Endothelial cell of umbilical vein (primary cell): ENCODE results near the gene RP9. TPM values are rescaled to one million over a fixed set of nuclear protein-coding genes. Genes with fewer than 3 reads are reported as not detected.

Experiments used
- BruUV-seq: library from RNA; stranded (reverse); fragments of 400-500 nt; replicated peaks from 2 replicates; lab custom pipeline; 2021; lab: Mats Ljungman, UMichigan
- CTCF ChIA-PET: fragments of 300-600, 350-600 bp; sonication (Branson Sonifier 250); formaldehyde crosslinking; loops from one replicate; lab custom pipeline; 2021; ENCODE audit warnings: antibody characterized with exemption, inconsistent platforms; lab: Charles Lee
- POLR2A ChIA-PET: fragments of 300-600, 350-600 bp; sonication (Branson Sonifier 250); formaldehyde crosslinking; loops from one replicate; lab custom pipeline; 2021; ENCODE audit warnings: antibody characterized with exemption, inconsistent platforms; lab: Charles Lee
- DNase-seq: peaks from one replicate; pipeline ENCODE4 v3.0.0-alpha.2; 2011; ENCODE audit warnings: low read depth, low spot score
- FAIRE-seq: peaks from 2 replicates; lab custom pipeline; 2011; peaks lifted over from hg19 to GRCh38; lab: Jason Lieb, UNC
- H2AFZ ChIP-seq: 2 replicates; pipeline ENCODE4 v1.6.0; 2012; ENCODE audit warnings: low read depth, low read length, control low read depth, inconsistent platforms
- H3K27ac ChIP-seq: 2 replicates; pipeline ENCODE4 v1.5.1; 2011; ENCODE audit warnings: low read depth, mild to moderate bottlenecking, control low read depth, low read length, moderate library complexity; ENCODE audit not compliant: insufficient read depth
- H3K27me3 ChIP-seq, 2 experiments: 2 replicates each; pipeline versions ENCODE4 v1.6.0 to v1.6.1; 2011; ENCODE audit warnings: low read length in 2 of 2, mixed read lengths in 1 of 2; ENCODE audit not compliant: control insufficient read depth in 2 of 2, insufficient read depth in 2 of 2
- H3K36me3 ChIP-seq, 2 experiments: 2 replicates in 1 of 2; 3 replicates in 1 of 2; pipeline ENCODE4 v1.5.1; 2011; ENCODE audit warnings: low read length in 2 of 2, mild to moderate bottlenecking in 1 of 2, moderate library complexity in 1 of 2; ENCODE audit not compliant: control insufficient read depth in 2 of 2, insufficient read depth in 2 of 2; ENCODE audit errors: extremely low read depth in 1 of 2
- H3K4me1 ChIP-seq: 3 replicates; pipeline ENCODE4 v1.5.1; 2011; ENCODE audit warnings: mild to moderate bottlenecking, low read length; ENCODE audit not compliant: control insufficient read depth, insufficient read depth; ENCODE audit errors: extremely low read depth
- H3K4me2 ChIP-seq: 2 replicates; pipeline ENCODE4 v1.6.1; 2011; ENCODE audit warnings: low read length, control low read depth, mixed read lengths; ENCODE audit not compliant: insufficient read depth
- H3K4me3 ChIP-seq, 3 experiments: fragments of 200-600 bp in 1 of 3; sonication (generic), shearing (Covaris generic) in 1 of 3; replicated peaks in 1 of 3; 2 replicates each; pipeline ENCODE4 v1.5.1; 2011 to 2016; ENCODE audit warnings: control low read depth in 3 of 3, low read length in 3 of 3, mild to moderate bottlenecking in 2 of 3, inconsistent platforms in 1 of 3, low read depth in 1 of 3, moderate library complexity in 1 of 3; ENCODE audit not compliant: insufficient read depth in 1 of 3
- H3K79me2 ChIP-seq: 2 replicates; pipeline ENCODE4 v1.6.0; 2012; ENCODE audit warnings: low read length, inconsistent platforms; ENCODE audit not compliant: control insufficient read depth, insufficient read depth
- H3K9ac ChIP-seq: replicated peaks from 2 replicates; pipeline ENCODE3; 2011; ENCODE audit warnings: low read length, control low read depth; ENCODE audit not compliant: insufficient read depth; ENCODE audit errors: extremely low read depth
- H3K9me1 ChIP-seq: replicated peaks from 3 replicates; pipeline ENCODE4 v1.6.0; 2011; ENCODE audit warnings: mild to moderate bottlenecking, low read length; ENCODE audit not compliant: control insufficient read depth, insufficient read depth; ENCODE audit errors: extremely low read depth
- H3K9me3 ChIP-seq: replicated peaks from 2 replicates; pipeline ENCODE4 v1.5.1; 2012; ENCODE audit warnings: low read length, inconsistent platforms; ENCODE audit not compliant: control insufficient read depth, insufficient read depth
- H4K20me1 ChIP-seq: replicated peaks from 2 replicates; pipeline ENCODE3; 2011; ENCODE audit warnings: mild to moderate bottlenecking, low read length; ENCODE audit not compliant: control insufficient read depth, insufficient read depth; ENCODE audit errors: extremely low read depth
- CTCF ChIP-seq, 2 donors: IDR thresholded peaks; 1 replicate in 1 of 2; 2 replicates in 1 of 2; pipeline ENCODE4 v1.5.1; 2011; ENCODE audit warnings: low read length in 2 of 2, mild to moderate bottlenecking in 2 of 2, moderate library complexity in 2 of 2, control low read depth in 1 of 2, inconsistent platforms in 1 of 2, low read depth in 1 of 2; ENCODE audit not compliant: insufficient read depth in 1 of 2; ENCODE audit errors: extremely low read depth in 1 of 2
- EZH2 ChIP-seq: IDR thresholded peaks from 2 replicates; pipeline ENCODE4 v1.6.1; 2012; ENCODE audit warnings: borderline replicate concordance, low read depth, mild to moderate bottlenecking, moderate library complexity, low read length, inconsistent platforms; ENCODE audit not compliant: severe bottlenecking
- FOS ChIP-seq: IDR thresholded peaks from 2 replicates; pipeline ENCODE4 v1.6.1; 2011; ENCODE audit warnings: mild to moderate bottlenecking, low read length, moderate library complexity, borderline replicate concordance; ENCODE audit not compliant: insufficient read depth
- GATA2 ChIP-seq: IDR thresholded peaks from 2 replicates; pipeline ENCODE4 v1.7.0; 2011; ENCODE audit warnings: low read depth, mild to moderate bottlenecking, moderate library complexity, mixed read lengths, low read length; ENCODE audit not compliant: insufficient read length, insufficient read depth
- JUN ChIP-seq: IDR thresholded peaks from 2 replicates; pipeline ENCODE4 v1.6.1; 2011; ENCODE audit warnings: borderline replicate concordance, low read depth; ENCODE audit not compliant: insufficient read length, insufficient read depth
- MAX ChIP-seq: IDR thresholded peaks from 2 replicates; pipeline ENCODE4 v1.6.1; 2011; ENCODE audit not compliant: insufficient read depth, insufficient read length
- MYC ChIP-seq: IDR thresholded peaks from one replicate; pipeline ENCODE4 v1.6.1; 2011; ENCODE audit warnings: mild to moderate bottlenecking, low read depth, low read length
- POLR2A ChIP-seq: IDR thresholded peaks from 2 replicates; pipeline ENCODE4 v1.6.1; 2012; ENCODE audit warnings: low read depth, mild to moderate bottlenecking, control low read depth, low read length
- POLR2AphosphoS5 ChIP-seq: IDR thresholded peaks from 2 replicates; pipeline ENCODE4 v1.6.1; 2012; ENCODE audit warnings: low read depth, mild to moderate bottlenecking, control low read depth, low read length, moderate library complexity; ENCODE audit not compliant: insufficient read depth
- dilution Hi-C: fragments of 300-500 bp; cut with MboI; formaldehyde crosslinking; loops from one replicate; pipeline ENCODE4 v1.15.0; 2019; ENCODE audit warnings: low sequenced_read_pairs; ENCODE audit not compliant: extremely low pct_ligation_motif_present
- intact Hi-C: fragments of 100-400 bp; cut with micrococcal nuclease; formaldehyde crosslinking; loops from one replicate; pipeline ENCODE4 v1.10.0; 2022
- polyA plus RNA-seq, 4 experiments: library from polyadenylated mRNA; depleted of rRNA in 3 of 4; stranded (reverse) in 3 of 4; unstranded in 1 of 4; fragments of >200 nt; gene quantifications; 2 replicates each; pipeline versions ENCODE4 v1.2.1 to v1.2.3, GENCODE V29; 2011 to 2012; ENCODE audit warnings: missing spikeins in 1 of 4
- total RNA-seq: library from RNA; stranded (reverse); gene quantifications from 2 replicates; pipeline ENCODE4 v1.2.3, GENCODE V29; 2021

Gene RP9
- total and polyA plus RNA-seq, 2 donors (not counting 3 experiments of a cell fraction or from before 2014, with no cell fraction given), result 16.0 to 18.5 TPM

- Histone ChIP-seq H3K9me3 (no peaks in the 10 kb centered on the region), H3K4me2 (no peak overlapping the region), H3K4me3 (no peak overlapping the region), H3K4me1 (no peaks in the 10 kb centered on the region), H2AFZ (no peak overlapping the region), H3K27ac (no peak overlapping the region), H3K79me2 (peaks cover 88% of the 10 kb centered on the region), H4K20me1 (peaks cover 6% of the 10 kb centered on the region), H3K36me3 (no peaks in the 10 kb centered on the region), H3K9ac (no peak overlapping the region), H3K27me3 (no peaks in the 10 kb centered on the region), H3K9me1 (no peaks in the 10 kb centered on the region)
- TF ChIP-seq POLR2AphosphoS5 (no peak), GATA2 (no peak), FOS (no peak), EZH2 (no peak), JUN (no peak), POLR2A (no peak), CTCF (IDR thresholded peaks at IDR 0.05; ENCODE audit: extremely low read depth in 1 of 2, insufficient read depth in 1 of 2, low read depth in 1 of 2, low read length in 2 of 2) (no peak), MAX (no peak), MYC (no peak)
- ChIA-PET POLR2A (no interaction called here), CTCF (interaction anchor here (1.7 to 2.8 kb wide), 4 partner anchors 11 to 202 kb away, joined by 4 to 12 read pairs (median 10); no protein-coding TSS in a partner anchor)
- dilution Hi-C loops (no loop called here), intact Hi-C loops (no loop called here)
- DNase-seq (no peak), FAIRE-seq (no peak)
- BruUV-seq, result no TSS peak
Measured at GRCh38 chr7:33048257-33048656, 60.9 kb downstream of the RP9 start.
